H1 (cell line): Measurements from ENCODE around the gene AKT1. TPM values are rescaled to one million over a fixed set of nuclear protein-coding genes. Genes with fewer than 3 reads are reported as not detected.

Source experiments
- CBX8 ChIP-seq: fragments of 300-800, 300-1000 bp; sonication (generic); IDR thresholded peaks from 2 replicates; pipeline ENCODE4 v1.7.1; 2016; ENCODE audit warnings: low read depth, low read length, borderline replicate concordance
- EGR1 ChIP-seq: IDR thresholded peaks from 2 replicates; pipeline ENCODE4 v1.6.1; 2011; ENCODE audit warnings: low read depth, low read length, borderline replicate concordance
- FOSL1 ChIP-seq: IDR thresholded peaks from 2 replicates; pipeline ENCODE4 v1.6.1; 2011; ENCODE audit warnings: mild to moderate bottlenecking, low read depth, low read length, moderate library complexity; ENCODE audit not compliant: insufficient read depth
- GTF2F1 ChIP-seq: IDR thresholded peaks from 2 replicates; pipeline ENCODE4 v1.6.1; 2012; ENCODE audit warnings: low read depth, low read length, improper control_type of control experiment, borderline replicate concordance
- HDAC2 ChIP-seq, 2 experiments: fragments of 300-600 bp in 1 of 2; sonication (generic) in 1 of 2; IDR thresholded peaks; 2 replicates each; pipeline ENCODE4 v1.6.1; 2011 to 2012; ENCODE audit warnings: low read depth in 2 of 2, low read length in 2 of 2, mild to moderate bottlenecking in 2 of 2, moderate library complexity in 2 of 2, borderline replicate concordance in 1 of 2, inconsistent platforms in 1 of 2
- HDAC6 ChIP-seq: IDR thresholded peaks from one replicate; pipeline ENCODE4 v1.7.1; 2012; ENCODE audit warnings: low read depth, mild to moderate bottlenecking, inconsistent platforms, low read length, moderate library complexity
- KDM4A ChIP-seq: IDR thresholded peaks from one replicate; pipeline ENCODE4 v1.7.1; 2012; ENCODE audit warnings: low read depth, mild to moderate bottlenecking, moderate library complexity, low read length, inconsistent platforms; ENCODE audit not compliant: severe bottlenecking
- MAX ChIP-seq: IDR thresholded peaks from 2 replicates; pipeline ENCODE4 v1.6.1; 2012; ENCODE audit warnings: inconsistent platforms
- POLR2AphosphoS5 ChIP-seq: IDR thresholded peaks from 2 replicates; pipeline ENCODE4 v1.6.1; 2011; ENCODE audit warnings: low read depth, low read length
- RBBP5 ChIP-seq: IDR thresholded peaks from 2 replicates; pipeline ENCODE4 v1.7.1; 2012; ENCODE audit warnings: low read depth, mild to moderate bottlenecking, inconsistent platforms, low read length, moderate library complexity, borderline replicate concordance
- SP2 ChIP-seq: IDR thresholded peaks from 2 replicates; pipeline ENCODE4 v1.6.1; 2012; ENCODE audit warnings: mild to moderate bottlenecking, low read length, inconsistent platforms
- TAF1 ChIP-seq: IDR thresholded peaks from 2 replicates; pipeline ENCODE4 v1.6.1; 2011; ENCODE audit warnings: mild to moderate bottlenecking, low read depth, low read length
- TCF12 ChIP-seq: IDR thresholded peaks from 2 replicates; pipeline ENCODE4 v1.6.1; 2011; ENCODE audit warnings: low read depth, mild to moderate bottlenecking, low read length
- USF2 ChIP-seq: IDR thresholded peaks from 2 replicates; pipeline ENCODE4 v1.6.1; 2011; ENCODE audit warnings: low read length, improper control_type of control experiment
- YY1 ChIP-seq: IDR thresholded peaks from 2 replicates; pipeline ENCODE4 v1.6.1; 2011; ENCODE audit warnings: low read depth, mild to moderate bottlenecking, low read length
- ZNF274 ChIP-seq: IDR thresholded peaks from 2 replicates; pipeline ENCODE4 v1.7.0; 2012; ENCODE audit warnings: low read length, borderline replicate concordance; ENCODE audit errors: extremely low read depth
- polyA plus RNA-seq, 7 experiments: library from polyadenylated mRNA; depleted of rRNA in 3 of 7; stranded (reverse) in 5 of 7; unstranded in 2 of 7; fragments of >200 nt in 5 of 7; fragments of 200-250 nt in 2 of 7; gene quantifications; 1 replicate in 5 of 7; 2 replicates in 1 of 7; 4 replicates in 1 of 7; pipeline versions ENCODE4 v1.2.1 to v1.2.3, GENCODE V29; 2011 to 2013; ENCODE audit warnings: missing spikeins in 2 of 7, mixed read lengths in 2 of 7
- total RNA-seq: library from RNA; stranded (reverse); fragmentation: NEBNext Ultra II Directional; extraction: Animal tissue kit (Norgen Biotek cat#: 25700); gene quantifications from 2 replicates; pipeline ENCODE4 v1.2.1, GENCODE V29; 2021
- TF ChIP-seq, protein P1 (sequence below): IDR thresholded peaks from 2 replicates; pipeline ENCODE4 v1.6.1; 2011; ENCODE audit warnings: low read depth, mild to moderate bottlenecking, low read length; ENCODE audit not compliant: insufficient read depth
- TF ChIP-seq, protein P2 (sequence below): IDR thresholded peaks from 2 replicates; pipeline ENCODE4 v1.6.1; 2012; ENCODE audit warnings: low read length, inconsistent platforms

AKT1 gene
- total and polyA plus RNA-seq, 2 of the 8 experiments (the other 6 are each of a cell fraction or from before 2014, with no cell fraction given) = 68.1 to 71.5 TPM

GRCh38 chr14:104794099-104794498, 1.4 kb downstream of the AKT1 start (continued):
- TF ChIP-seq, protein P1, sequence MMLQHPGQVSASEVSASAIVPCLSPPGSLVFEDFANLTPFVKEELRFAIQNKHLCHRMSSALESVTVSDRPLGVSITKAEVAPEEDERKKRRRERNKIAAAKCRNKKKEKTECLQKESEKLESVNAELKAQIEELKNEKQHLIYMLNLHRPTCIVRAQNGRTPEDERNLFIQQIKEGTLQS = no peak
- TF ChIP-seq POLR2AphosphoS5 (no peak), ZNF274 (no peak), YY1 (no peak), EGR1 (no peak), SP2 (no peak), FOSL1 (no peak), RBBP5 (no peak), GTF2F1 (no peak), MAX (peak; percentile 54), TAF1 (0 out of 2 replicates have a peak, but pooled peaks have one; percentile 23), HDAC6 (no peak), CBX8 (no peak), KDM4A (no peak), HDAC2 (IDR thresholded peaks at IDR 0.05; ENCODE audit: borderline replicate concordance in 1 of 2, low read depth in 2 of 2, low read length in 2 of 2) (no peak), USF2 (no peak), TCF12 (no peak)
- TF ChIP-seq, protein P2, sequence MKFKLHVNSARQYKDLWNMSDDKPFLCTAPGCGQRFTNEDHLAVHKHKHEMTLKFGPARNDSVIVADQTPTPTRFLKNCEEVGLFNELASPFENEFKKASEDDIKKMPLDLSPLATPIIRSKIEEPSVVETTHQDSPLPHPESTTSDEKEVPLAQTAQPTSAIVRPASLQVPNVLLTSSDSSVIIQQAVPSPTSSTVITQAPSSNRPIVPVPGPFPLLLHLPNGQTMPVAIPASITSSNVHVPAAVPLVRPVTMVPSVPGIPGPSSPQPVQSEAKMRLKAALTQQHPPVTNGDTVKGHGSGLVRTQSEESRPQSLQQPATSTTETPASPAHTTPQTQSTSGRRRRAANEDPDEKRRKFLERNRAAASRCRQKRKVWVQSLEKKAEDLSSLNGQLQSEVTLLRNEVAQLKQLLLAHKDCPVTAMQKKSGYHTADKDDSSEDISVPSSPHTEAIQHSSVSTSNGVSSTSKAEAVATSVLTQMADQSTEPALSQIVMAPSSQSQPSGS = no peak
